Endometrial microvascular endothelial cells (primary cell): ENCODE data around the gene AK9. TPM values are rescaled to one million over a fixed set of nuclear protein-coding genes. Genes with fewer than 3 reads are reported as not detected.

Experiments
- total RNA-seq: library from RNA; depleted of rRNA; stranded (reverse); fragments of >200 nt; gene quantifications from one replicate; pipeline ENCODE4 v1.2.3, GENCODE V29; 2015; ENCODE audit errors: inconsistent ontology term

The AK9 gene
- total RNA-seq, 1 donor from 2014 or later = 2.9 TPM

Other genes with a start within 250 kb of the AK9 start
- 18.0 TPM for gene MICAL1, start 235.4 kb downstream of the AK9 start, total RNA-seq
- 4.5 TPM for gene ZBTB24, start 208.0 kb downstream of the AK9 start, total RNA-seq
- gene FIG4, start 94 bp upstream of the AK9 start, total RNA-seq = 16.7 TPM